Natural killer cell (primary cell): ENCODE data around the gene PPARG. TPM values are rescaled to one million over a fixed set of nuclear protein-coding genes. Genes with fewer than 3 reads are reported as not detected.

ENCODE experiments used
- ATAC-seq, 3 donors: fragments of 150-1000 bp in 2 of 3; fragments of 200-7000 bp in 1 of 3; cut with Tn5 transposase; 1 replicate in 1 of 3; 2 replicates in 2 of 3; pipeline ENCODE4 v1.10.0; 2021; ENCODE audit warnings: mild to moderate bottlenecking in 2 of 3, moderate library complexity in 2 of 3
- DNase-seq, 2 donors: peaks; one replicate each; pipeline versions ENCODE4 v3.0.0 to v3.0.0-alpha.2; 2013 to 2021; ENCODE audit warnings: mixed read lengths in 1 of 2
- H3K27ac ChIP-seq: one replicate; pipeline ENCODE4 v1.5.1; 2013; ENCODE audit warnings: mild to moderate bottlenecking, low read length
- H3K27me3 ChIP-seq: one replicate; pipeline ENCODE4 v1.6.1; 2013; ENCODE audit warnings: low read length; ENCODE audit not compliant: control insufficient read depth, insufficient read depth
- H3K36me3 ChIP-seq: one replicate; pipeline ENCODE4 v1.6.1; 2013; ENCODE audit warnings: low read length; ENCODE audit not compliant: control insufficient read depth, insufficient read depth
- H3K4me1 ChIP-seq: one replicate; pipeline ENCODE4 v1.6.1; 2013; ENCODE audit warnings: low read length; ENCODE audit not compliant: control insufficient read depth, insufficient read depth
- H3K4me3 ChIP-seq: one replicate; pipeline ENCODE4 v1.5.1; 2013; ENCODE audit warnings: low read length
- H3K9me3 ChIP-seq: one replicate; pipeline ENCODE4 v1.6.1; 2013; ENCODE audit warnings: low read length; ENCODE audit not compliant: control insufficient read depth, insufficient read depth
- H3K27ac Mint-ChIP-seq, 2 donors: one replicate each; pipeline ENCODE4 v1.8.0; 2022; ENCODE audit warnings: mild to moderate bottlenecking in 2 of 2, mixed read lengths in 2 of 2, moderate library complexity in 1 of 2
- H3K27me3 Mint-ChIP-seq, 2 donors: one replicate each; pipeline ENCODE4 v1.8.0; 2022; ENCODE audit warnings: low read depth in 2 of 2, mixed read lengths in 2 of 2
- H3K36me3 Mint-ChIP-seq: one replicate; pipeline ENCODE4 v1.8.0; 2022; ENCODE audit warnings: mixed read lengths
- H3K4me1 Mint-ChIP-seq, 2 donors: one replicate each; pipeline ENCODE4 v1.8.0; 2022; ENCODE audit warnings: mixed read lengths in 2 of 2
- H3K4me3 Mint-ChIP-seq: one replicate; pipeline ENCODE4 v1.8.0; 2022; ENCODE audit warnings: mild to moderate bottlenecking, moderate library complexity, mixed read lengths
- H3K9me3 Mint-ChIP-seq, 2 donors: one replicate each; pipeline ENCODE4 v1.8.0; 2022; ENCODE audit warnings: mixed read lengths in 2 of 2
- WGBS: methylation state at CpG from one replicate; pipeline ENCODE4 v1.1.7; 2013; ENCODE audit warnings: missing lambda C conversion rate; ENCODE audit not compliant: insufficient coverage; 5-methylcytosine and 5-hydroxymethylcytosine counted together
- intact Hi-C: fragments of 100-400 bp; cut with micrococcal nuclease; formaldehyde crosslinking; loops from one replicate; pipeline ENCODE4 v1.14.2; 2022
- total RNA-seq, 4 donors: library from RNA; stranded (reverse); fragments of 120-200 nt in 1 of 4; gene quantifications; one replicate each; pipeline versions ENCODE4 v1.2.3 to v1.2.4, GENCODE V29; 2013 to 2022
- TF ChIP-seq, protein P1 (sequence below): fragments of 200-600 bp; IDR thresholded peaks from one replicate; pipeline ENCODE4 v1.8.0; 2022; ENCODE audit warnings: antibody characterized with exemption

PPARG gene
- total RNA-seq, 3 donors from 2014 or later (not counting 1 experiment from before 2014, with no cell fraction given): 0.21 TPM; not detected in 2

DNA sequence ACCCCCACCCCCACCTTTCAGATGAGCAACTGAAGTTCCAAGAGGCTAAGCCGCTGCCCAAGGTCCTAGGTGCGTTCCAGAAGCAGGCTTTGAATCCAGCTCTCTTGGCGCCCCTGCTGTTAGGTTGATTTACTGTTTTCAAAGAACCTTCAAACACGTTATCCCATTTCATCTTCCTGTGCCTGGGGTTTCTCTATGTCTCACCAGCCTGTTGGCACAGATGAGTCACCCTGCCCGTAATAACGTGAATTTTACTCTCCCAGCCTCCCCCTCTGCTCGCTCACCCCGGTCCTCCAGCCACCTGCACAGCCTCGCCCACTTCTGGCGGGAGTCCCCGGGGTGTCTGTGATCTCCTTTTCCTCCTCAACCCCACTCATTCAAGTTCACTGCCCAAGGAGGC is 182.4 kb downstream of the PPARG start:
- 61% methylated on average over 11 of the region's 11 CpGs for WGBS
- Mint-ChIP-seq H3K27me3 (peaks cover 0 to 3% of the 10 kb centered on the region in 2 donors), H3K9me3 (no peaks in the 10 kb centered on the region), H3K27ac (no peak overlapping the region), H3K4me3 (no peak overlapping the region), H3K4me1 (no peaks in the 10 kb centered on the region), H3K36me3 (no peaks in the 10 kb centered on the region)
- Histone ChIP-seq H3K9me3 (no peaks in the 10 kb centered on the region), H3K4me1 (no peaks in the 10 kb centered on the region), H3K27ac (no peak overlapping the region), H3K4me3 (no peak overlapping the region), H3K27me3 (no peaks in the 10 kb centered on the region), H3K36me3 (no peaks in the 10 kb centered on the region)
- DNase-seq: peak in 1 of 2 donors; percentile 15
- TF ChIP-seq, protein P1, sequence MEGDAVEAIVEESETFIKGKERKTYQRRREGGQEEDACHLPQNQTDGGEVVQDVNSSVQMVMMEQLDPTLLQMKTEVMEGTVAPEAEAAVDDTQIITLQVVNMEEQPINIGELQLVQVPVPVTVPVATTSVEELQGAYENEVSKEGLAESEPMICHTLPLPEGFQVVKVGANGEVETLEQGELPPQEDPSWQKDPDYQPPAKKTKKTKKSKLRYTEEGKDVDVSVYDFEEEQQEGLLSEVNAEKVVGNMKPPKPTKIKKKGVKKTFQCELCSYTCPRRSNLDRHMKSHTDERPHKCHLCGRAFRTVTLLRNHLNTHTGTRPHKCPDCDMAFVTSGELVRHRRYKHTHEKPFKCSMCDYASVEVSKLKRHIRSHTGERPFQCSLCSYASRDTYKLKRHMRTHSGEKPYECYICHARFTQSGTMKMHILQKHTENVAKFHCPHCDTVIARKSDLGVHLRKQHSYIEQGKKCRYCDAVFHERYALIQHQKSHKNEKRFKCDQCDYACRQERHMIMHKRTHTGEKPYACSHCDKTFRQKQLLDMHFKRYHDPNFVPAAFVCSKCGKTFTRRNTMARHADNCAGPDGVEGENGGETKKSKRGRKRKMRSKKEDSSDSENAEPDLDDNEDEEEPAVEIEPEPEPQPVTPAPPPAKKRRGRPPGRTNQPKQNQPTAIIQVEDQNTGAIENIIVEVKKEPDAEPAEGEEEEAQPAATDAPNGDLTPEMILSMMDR: no peak
- ATAC-seq: no peak
- intact Hi-C loops: no loop called here

DNA sequence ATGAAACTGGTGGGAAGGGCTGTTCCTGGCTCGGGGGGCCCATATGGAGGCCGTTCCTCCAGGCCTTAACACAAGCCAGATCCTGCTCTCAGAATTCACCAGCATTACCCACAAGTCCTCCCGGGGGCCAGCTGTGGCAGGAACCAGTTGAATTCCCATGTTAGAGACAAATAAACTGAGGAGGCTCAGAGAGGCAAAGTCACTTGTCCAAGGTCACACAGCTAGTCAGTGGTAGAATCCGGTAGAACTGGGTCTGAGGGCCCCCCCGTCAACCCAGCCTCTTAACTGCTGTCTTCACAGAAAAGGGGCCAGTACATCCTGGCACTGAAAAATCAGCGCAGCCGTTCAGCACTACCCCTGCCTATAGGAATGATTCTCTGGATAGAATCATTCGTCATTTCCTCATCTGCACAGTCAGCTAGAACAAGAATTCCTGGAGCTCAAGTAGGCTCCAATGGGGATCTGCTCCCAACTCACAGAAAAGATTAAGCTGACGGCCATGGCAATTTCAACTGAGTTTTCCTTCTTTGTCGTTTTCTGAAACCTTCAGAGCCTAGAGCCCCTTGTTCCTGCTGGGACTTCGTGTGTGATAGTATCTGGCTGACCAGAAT is 183.2 kb downstream of the PPARG start:
- peaks cover 0 to 3% of the 10 kb centered on the region in 2 donors for H3K27me3 Mint-ChIP-seq

DNA sequence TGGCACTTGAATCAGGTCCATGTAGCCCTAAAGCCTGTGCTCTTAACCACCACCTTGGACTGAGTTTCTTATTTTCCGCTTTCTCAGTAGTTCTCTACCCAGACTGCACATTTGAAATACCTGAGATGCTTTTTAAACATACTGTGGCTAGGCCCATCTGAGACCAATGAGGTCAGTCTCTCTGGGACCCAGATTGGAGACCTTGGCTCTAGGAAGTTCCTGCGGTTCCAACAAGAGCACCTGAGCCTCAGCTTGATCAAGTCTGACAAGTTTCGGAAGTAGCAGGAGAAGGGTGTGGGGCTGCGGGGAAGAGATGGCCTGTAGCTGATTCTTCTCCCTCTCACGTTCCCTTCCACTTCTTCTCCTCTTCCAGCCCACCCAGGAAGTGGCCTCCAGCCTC is 183.9 kb downstream of the PPARG start:
- no peak overlapping the region for H3K4me3 ChIP-seq

More for the DNA sequence above, 183.2 kb downstream of the PPARG start:
- H3K9me3 Mint-ChIP-seq: no peaks in the 10 kb centered on the region
- no peak overlapping the region for H3K4me3 Mint-ChIP-seq
- no peak overlapping the region for H3K27ac ChIP-seq
- intact Hi-C loops: no loop called here
- ATAC-seq (no peak), DNase-seq (no peak)
- H3K9me3 ChIP-seq: no peaks in the 10 kb centered on the region
- WGBS: 92% methylated on average over 11 of the region's 11 CpGs
- H3K36me3 Mint-ChIP-seq: no peaks in the 10 kb centered on the region
- no peak overlapping the region for H3K4me3 ChIP-seq
- TF ChIP-seq, protein P1: no peak
- no peak overlapping the region for H3K27ac Mint-ChIP-seq
- no peaks in the 10 kb centered on the region for H3K4me1 ChIP-seq
- no peaks in the 10 kb centered on the region for H3K4me1 Mint-ChIP-seq
- H3K36me3 ChIP-seq: no peaks in the 10 kb centered on the region
- H3K27me3 ChIP-seq: no peaks in the 10 kb centered on the region

More for the DNA sequence above, 183.9 kb downstream of the PPARG start:
- H3K9me3 Mint-ChIP-seq: no peaks in the 10 kb centered on the region
- Histone ChIP-seq H3K36me3 (no peaks in the 10 kb centered on the region), H3K27me3 (no peaks in the 10 kb centered on the region), H3K4me1 (no peaks in the 10 kb centered on the region), H3K9me3 (no peaks in the 10 kb centered on the region), H3K27ac (no peak overlapping the region)
- H3K27ac Mint-ChIP-seq: no peak overlapping the region
- no peak for ATAC-seq
- no peak overlapping the region for H3K4me3 Mint-ChIP-seq
- 84% methylated on average over 5 of the region's 5 CpGs for WGBS
- intact Hi-C loops: no loop called here
- no peaks in the 10 kb centered on the region for H3K4me1 Mint-ChIP-seq
- TF ChIP-seq, protein P1: no peak
- H3K36me3 Mint-ChIP-seq: no peaks in the 10 kb centered on the region
- H3K27me3 Mint-ChIP-seq: peaks cover 0 to 3% of the 10 kb centered on the region in 2 donors
- DNase-seq: no peak
